ENCODE data around the gene PEX11B.

GRCh38 chr1:145897969-145898368 is 20.5 kb downstream of the PEX11B start:
- TF ChIP-seq FOXP2 (optimal IDR thresholded peaks at IDR 0.05; ENCODE audit: borderline replicate concordance, extremely low read depth, extremely low read length, insufficient read depth) = no peak
- TF ChIP-seq REST (IDR thresholded peaks at IDR 0.05; ENCODE audit: insufficient read depth in 1 of 2, low read depth in 2 of 2, low read length in 2 of 2) = no peak
- TF ChIP-seq TAF1 (IDR thresholded peaks at IDR 0.05; ENCODE audit: borderline replicate concordance, insufficient read depth, low read length) = no peak

Measured in PFSK-1 (cell line).